Head of caudate nucleus (tissue), 42 donors: ENCODE results near the gene DNAH5.

Experiments used
- DNase-seq, 42 donors: peaks; one replicate each; pipeline versions ENCODE4 v3.0.0 to v3.0.0-alpha.2; 2020 to 2021; ENCODE audit warnings: mixed read lengths in 7 of 42
- intact Hi-C: fragments of 100-400 bp; cut with DNase I; formaldehyde crosslinking; loops from one replicate; pipeline ENCODE4 v1.15.0; 2022

The DNAH5 gene

DNA sequence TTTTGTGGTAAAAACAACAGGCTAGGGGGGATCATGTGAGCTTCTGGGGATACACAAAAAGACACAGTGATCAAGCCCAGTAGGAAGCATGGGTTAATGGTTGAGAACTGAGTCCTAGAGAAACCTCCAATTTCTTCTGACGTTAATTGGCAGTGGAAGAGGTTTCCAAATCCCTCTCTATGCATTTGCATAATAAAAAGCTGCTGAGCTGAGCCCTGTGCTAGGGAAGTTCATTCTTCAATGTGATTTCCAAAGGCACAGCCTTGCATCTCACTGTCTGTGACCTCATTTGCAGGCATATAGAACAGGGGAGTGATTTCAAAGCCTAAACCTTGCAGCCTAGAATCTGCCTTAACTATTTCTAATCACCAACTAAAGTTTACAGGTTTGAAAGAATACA, 812 bp downstream of the DNAH5 start:
- peak in 14 of 42 donors; percentile 8 to 73 (median 42) for DNase-seq
- intact Hi-C loops = no loop called here

DNA sequence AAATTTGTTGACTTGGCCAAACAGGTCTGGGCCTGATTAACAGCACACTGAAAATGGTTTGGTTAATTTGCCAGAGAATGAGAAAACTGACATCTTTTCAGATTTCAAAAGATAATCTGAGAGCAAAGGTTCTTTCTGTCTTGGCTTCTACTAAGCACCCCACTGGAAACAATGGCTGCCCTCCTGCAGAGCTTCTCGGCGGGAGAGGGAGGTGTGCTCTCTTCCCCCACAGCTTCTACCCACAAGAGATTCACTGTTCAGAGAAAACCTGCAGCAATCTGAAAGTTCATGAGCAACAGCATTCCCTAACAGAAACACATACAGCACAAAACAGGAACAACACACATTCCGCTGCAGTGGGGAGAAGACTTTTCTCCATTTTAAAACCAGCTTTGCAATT, 3.0 kb downstream of the DNAH5 start:
- peak in 15 of 42 donors; percentile 18 to 74 (median 39) for DNase-seq
- intact Hi-C loops = no loop called here

GRCh38 chr5:13939638-13940037, 4.8 kb downstream of the DNAH5 start:
- DNase-seq = no peak
- intact Hi-C loops = no loop called here

- intact Hi-C loops = no loop called here
These were observed 9.6 kb downstream of the DNAH5 start for GRCh38 chr5:13934921-13935320.

DNA sequence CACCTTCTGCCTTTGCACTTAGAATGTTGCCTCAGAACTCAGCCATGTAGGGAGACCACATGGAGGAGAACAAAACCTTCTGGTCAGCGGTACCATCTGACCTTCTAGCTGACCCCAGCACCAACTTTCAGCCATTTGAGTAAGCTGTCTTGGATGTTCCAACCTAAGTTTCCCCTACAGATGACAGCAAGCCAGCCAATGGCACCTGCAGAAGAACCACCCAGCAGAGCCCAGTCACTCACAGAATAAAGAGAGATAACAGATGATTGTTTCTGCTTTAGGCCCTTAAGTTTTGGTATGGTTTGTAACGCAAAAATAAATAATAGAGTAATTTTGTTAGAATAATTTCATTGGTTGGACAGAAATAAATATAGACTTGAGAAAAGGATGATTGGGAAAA, 10.4 kb downstream of the DNAH5 start:
- intact Hi-C loops = no loop called here
- no peak for DNase-seq

More at GRCh38 chr5:13934921-13935320, 9.6 kb downstream of the DNAH5 start:
- DNase-seq = no peak

DNA sequence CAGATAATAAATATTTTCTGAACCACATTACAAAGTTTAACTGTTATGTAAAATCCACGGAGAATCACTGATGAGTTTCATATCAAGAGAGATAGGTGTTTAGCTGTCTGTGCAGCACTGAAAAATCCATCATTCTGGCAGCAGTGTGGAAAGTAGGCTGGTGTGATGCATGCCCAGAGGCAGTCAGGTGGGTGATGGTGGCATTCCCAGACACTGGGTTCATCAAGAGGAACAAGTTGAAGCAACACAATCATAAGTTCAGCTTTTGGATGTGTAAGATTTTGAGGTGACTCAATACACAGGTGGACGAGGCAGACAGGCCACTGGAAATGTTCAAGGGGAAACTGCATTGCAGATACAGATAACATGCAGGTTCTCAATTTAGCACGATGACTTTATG, 11.9 kb downstream of the DNAH5 start:
- intact Hi-C loops = no loop called here
- DNase-seq = peak in 31 of 42 donors; percentile 19 to 83 (median 48)

- intact Hi-C loops = no loop called here
- DNase-seq = no peak
These were observed 12.5 kb downstream of the DNAH5 start for GRCh38 chr5:13932011-13932410.

DNA sequence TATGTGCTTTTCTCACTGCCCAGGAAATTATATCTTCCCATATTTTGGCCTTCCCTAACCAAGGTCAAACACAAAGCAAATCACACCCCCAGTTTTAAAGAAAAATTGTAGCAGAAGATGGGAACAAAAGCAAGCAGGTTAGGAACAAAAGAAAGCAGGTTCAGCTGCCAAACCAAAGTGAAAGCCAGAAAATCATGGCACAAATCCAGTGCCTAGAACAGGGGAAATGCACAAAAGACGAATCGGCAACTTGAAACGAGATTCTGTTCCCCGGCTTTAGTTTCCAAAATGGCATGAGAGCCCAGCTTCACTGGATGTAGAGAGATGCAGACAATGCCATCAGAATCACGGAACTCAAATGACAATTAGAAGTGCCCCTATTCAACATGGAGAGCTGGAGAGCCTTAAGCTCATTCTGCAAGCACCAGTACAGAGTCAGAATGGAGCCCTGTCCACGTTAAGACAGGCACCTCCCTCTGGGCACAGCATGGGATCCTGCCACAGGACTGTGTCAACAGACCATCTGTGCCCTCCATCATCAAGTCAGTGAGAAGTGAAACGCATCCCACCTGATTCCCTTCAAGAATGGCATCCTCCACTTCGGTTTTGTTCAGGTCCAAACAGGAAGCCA, 13.8 kb downstream of the DNAH5 start:
- peak in 1 of 42 donors; percentile 20 for DNase-seq
- intact Hi-C loops = no loop called here

GRCh38 chr5:13926731-13927130, 17.8 kb downstream of the DNAH5 start:
- DNase-seq = no peak
- intact Hi-C loops = no loop called here

DNA sequence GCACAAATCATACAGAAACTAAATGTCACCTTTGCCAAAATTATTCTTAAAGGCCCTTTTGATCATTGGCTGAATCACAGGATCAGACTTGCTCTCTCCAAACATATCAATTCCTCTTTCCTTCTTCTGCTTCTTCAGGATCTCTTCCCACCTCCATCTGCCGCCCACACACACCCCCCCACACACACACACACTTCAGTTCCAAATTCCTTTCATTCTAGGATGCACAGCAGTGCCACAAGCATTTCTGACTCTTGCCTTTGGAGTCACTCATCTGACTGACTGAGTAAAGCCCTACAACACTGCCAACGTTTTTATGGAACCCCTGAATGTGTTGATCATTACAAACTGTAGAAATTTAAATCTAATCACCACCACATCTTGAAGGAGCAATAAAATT, 22.9 kb downstream of the DNAH5 start:
- DNase-seq = peak in 7 of 42 donors; percentile 17 to 60 (median 18)
- intact Hi-C loops = no loop called here

DNA sequence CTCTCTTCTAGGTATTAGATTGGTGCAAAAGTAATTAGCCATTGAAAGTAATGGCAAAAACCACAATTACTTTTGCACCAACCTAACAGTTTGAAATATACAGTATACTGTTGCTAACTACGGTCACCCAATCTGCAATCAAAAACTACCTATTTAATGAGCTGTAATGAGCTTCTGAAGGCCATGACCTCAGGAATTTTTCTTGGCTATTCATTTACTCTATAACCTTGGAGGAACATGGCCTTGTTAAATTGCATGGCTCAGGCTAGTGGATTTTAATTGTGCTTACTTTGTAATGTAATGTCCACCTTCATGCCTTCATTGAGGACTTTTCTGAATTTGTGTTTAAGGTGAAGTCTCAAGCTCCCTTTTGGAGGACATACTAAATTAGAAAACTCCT, 24.7 kb downstream of the DNAH5 start:
- intact Hi-C loops = no loop called here

DNA sequence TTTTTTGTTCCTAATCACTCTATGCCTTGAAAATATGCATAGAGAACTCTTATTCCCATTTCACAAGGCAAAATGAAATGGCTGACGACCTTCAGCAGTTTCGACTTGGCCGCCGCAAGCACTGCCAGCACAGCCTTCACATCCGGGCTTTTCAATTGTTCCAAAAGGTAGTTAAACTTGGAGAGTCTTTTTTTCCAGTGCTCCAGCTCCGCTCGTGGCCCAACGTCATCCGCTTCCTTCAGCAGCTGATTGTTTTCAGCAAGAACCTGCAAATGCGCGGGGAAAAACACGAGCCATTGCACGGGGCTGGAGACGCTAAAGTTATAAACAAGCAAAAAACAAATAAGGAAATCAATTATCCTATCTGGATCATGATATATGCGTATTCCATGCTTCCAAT, 25.4 kb downstream of the DNAH5 start:
- no peak for DNase-seq
- intact Hi-C loops = no loop called here

More for the DNA sequence above, 24.7 kb downstream of the DNAH5 start:
- no peak for DNase-seq

GRCh38 chr5:13917061-13917460, 27.4 kb downstream of the DNAH5 start:
- intact Hi-C loops = no loop called here
- no peak for DNase-seq

DNA sequence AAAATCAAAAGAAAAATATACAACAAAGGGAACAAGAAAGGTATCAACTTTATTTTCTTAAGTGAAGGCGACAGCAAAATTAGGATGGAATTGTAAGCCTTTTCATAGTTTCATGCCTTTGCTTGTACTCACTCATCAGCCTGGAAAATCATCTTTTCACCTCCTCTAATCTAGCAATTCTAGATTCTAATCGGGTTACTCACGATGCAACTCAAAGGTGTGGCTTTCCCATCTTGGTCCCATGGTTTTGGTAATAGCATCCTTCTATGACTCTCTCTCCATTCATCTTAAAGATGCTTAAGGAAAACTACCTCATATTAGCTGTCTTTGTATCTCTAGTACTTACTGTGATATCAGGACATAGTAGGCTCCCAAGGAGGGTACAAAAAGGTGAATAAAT, 30.5 kb downstream of the DNAH5 start:
- intact Hi-C loops = no loop called here
- no peak for DNase-seq

DNA sequence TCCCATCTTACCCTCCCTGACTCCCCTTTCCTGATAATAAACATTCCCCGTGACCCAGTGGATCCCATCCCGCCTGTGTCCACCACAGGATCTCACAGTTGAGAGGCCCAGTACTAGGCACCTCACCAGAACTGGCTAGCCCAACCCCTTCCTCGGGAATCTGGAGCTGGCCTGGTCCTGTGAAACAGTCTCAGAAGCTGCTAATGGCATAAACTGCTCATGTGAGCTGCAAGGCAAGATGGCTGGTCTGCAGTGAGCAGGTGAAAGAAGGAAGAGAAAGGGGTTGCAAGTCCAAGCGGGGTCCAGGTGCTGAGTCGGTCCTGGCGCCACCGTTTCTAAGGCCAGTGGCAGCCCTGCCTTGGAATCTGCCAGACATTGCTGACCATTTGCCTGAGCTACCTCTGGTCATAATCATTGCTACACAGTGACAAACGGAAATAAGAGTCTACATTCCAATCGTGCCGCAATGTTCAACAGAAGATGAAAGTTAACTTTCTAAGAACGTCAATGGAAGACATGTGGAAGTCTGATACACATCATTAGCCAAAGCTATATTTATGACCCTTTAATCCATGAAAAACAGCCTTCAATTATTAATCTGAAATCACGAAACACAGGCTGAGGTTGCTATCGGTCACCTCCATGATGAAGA, 33.7 kb downstream of the DNAH5 start:
- intact Hi-C loops = no loop called here
- no peak for DNase-seq

DNA sequence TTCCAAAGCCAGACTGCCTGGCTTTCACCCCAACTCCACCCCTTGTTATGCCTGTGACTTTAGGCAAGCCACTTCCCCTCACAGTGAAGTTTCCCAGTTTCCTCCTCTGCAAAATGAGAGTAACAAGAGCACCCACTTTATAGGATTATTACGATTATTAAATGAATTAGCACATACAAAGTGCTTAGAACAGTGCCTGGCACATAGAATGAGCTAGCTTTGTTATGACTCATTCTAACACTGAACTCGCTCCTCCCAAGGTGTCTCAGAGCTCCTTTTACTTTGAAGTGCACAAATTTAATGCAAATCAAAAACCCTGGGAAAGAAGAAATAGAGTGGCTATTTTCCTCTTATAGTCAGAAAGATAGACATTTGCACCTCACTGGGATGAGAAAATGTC, 34.3 kb downstream of the DNAH5 start:
- no peak for DNase-seq
- intact Hi-C loops = no loop called here

DNA sequence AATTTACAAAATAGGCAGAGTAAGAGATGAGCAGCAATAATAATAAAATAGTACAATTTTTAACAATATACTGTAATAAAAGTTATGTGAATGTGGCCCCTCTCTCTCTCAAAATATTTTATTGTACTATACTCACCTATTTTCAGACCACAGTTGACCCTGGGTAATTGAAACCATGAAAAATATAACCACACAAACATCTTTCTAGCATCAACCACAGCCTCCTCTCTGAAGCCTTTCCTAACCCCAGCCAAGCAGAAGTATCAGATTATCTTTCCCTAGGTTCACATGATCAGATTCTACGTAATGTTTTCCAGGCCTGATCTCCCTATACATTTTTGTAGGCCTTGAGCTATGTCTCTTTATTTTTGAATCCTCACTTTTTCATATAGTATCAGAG, 35.2 kb downstream of the DNAH5 start:
- intact Hi-C loops = no loop called here
- DNase-seq = no peak

DNA sequence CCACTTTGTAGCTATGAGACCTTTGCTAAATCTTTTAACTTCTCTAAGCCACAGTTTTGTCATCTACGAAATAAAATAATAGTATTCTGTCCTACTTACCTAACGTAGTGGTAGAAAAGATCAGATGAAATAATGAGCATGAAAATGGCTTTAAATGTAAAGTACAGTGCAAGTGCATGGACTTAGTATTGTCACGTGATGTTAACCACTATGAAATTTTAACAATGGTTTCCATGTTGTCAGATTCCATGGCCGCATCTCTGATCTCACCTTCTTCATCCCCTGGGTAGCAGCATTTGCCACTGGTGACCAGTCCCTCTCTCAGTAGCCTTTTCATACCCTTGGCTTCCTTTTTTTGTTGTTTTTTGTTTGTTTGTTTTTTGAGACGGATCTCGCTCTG, 45.9 kb downstream of the DNAH5 start:
- intact Hi-C loops = no loop called here
- DNase-seq = no peak

GRCh38 chr5:13878357-13878756, 66.1 kb downstream of the DNAH5 start:
- intact Hi-C loops = no loop called here
- DNase-seq = no peak

GRCh38 chr5:13866792-13867191, 77.7 kb downstream of the DNAH5 start:
- peak in 10 of 42 donors; percentile 4 to 50 (median 19) for DNase-seq
- intact Hi-C loops = no loop called here

DNA sequence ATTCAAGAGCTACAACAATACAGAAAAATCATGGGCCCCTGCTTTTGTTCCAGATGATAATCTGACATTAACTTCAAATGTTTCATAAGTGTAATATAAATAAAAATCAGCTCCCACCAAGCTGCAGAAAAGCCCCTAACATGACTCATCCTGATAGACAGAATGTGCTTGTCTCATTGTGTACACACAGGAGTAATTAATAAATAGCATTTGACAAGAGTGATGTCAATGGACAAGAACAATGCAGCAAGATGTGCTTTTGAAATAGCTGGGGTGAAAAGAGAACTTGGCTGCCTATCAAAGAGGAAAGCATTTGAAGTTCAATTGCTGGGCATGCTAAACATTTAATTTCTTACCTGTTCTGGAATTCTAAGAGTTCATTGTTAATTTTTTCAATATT, 79.2 kb downstream of the DNAH5 start:
- intact Hi-C loops = no loop called here
- no peak for DNase-seq
